HG02642 (cell line): Measurements from ENCODE around the gene UNC5C.

Source experiments
- ATAC-seq: cut with Tn5 transposase; IDR thresholded peaks from one replicate; pipeline ENCODE4 v1.9.1; 2021; ENCODE audit warnings: mild to moderate bottlenecking; ENCODE audit not compliant: unreplicated experiment, poor library complexity

UNC5C gene

GRCh38 chr4:95524184-95524583, 24.6 kb downstream of the UNC5C start:
- no peak for ATAC-seq

- ATAC-seq: no peak
Measured at GRCh38 chr4:95522682-95523530, 25.9 kb downstream of the UNC5C start.

GRCh38 chr4:95517576-95518345, 31.0 kb downstream of the UNC5C start:
- no peak for ATAC-seq

- no peak for ATAC-seq
Measured at GRCh38 chr4:95516528-95517017, 32.2 kb downstream of the UNC5C start.

- no peak for ATAC-seq
Measured at GRCh38 chr4:95515589-95515988, 33.2 kb downstream of the UNC5C start.

- ATAC-seq: no peak
Measured at GRCh38 chr4:95513022-95513421, 35.8 kb downstream of the UNC5C start.

GRCh38 chr4:95511477-95511876, 37.3 kb downstream of the UNC5C start:
- no peak for ATAC-seq

- no peak for ATAC-seq
Measured at GRCh38 chr4:95510877-95511276, 37.9 kb downstream of the UNC5C start.

- ATAC-seq: no peak
Measured at GRCh38 chr4:95510145-95510544, 38.6 kb downstream of the UNC5C start.

GRCh38 chr4:95508421-95508820, 40.4 kb downstream of the UNC5C start:
- no peak for ATAC-seq

GRCh38 chr4:95507561-95507960, 41.2 kb downstream of the UNC5C start:
- no peak for ATAC-seq

GRCh38 chr4:95507147-95507546, 41.6 kb downstream of the UNC5C start:
- ATAC-seq: no peak

GRCh38 chr4:95506264-95506663, 42.5 kb downstream of the UNC5C start:
- ATAC-seq: no peak

GRCh38 chr4:95505799-95506198, 43.0 kb downstream of the UNC5C start:
- ATAC-seq: no peak

GRCh38 chr4:95505151-95505550, 43.6 kb downstream of the UNC5C start:
- ATAC-seq: no peak

- ATAC-seq: no peak
Measured at GRCh38 chr4:95504501-95504900, 44.3 kb downstream of the UNC5C start.

GRCh38 chr4:95500361-95500760, 48.4 kb downstream of the UNC5C start:
- ATAC-seq: no peak

GRCh38 chr4:95499291-95499696, 49.5 kb downstream of the UNC5C start:
- no peak for ATAC-seq

GRCh38 chr4:95494186-95494585, 54.6 kb downstream of the UNC5C start:
- ATAC-seq: no peak

- ATAC-seq: no peak
Measured at GRCh38 chr4:95478679-95479078, 70.1 kb downstream of the UNC5C start.

- ATAC-seq: no peak
Measured at GRCh38 chr4:95476121-95476520, 72.7 kb downstream of the UNC5C start.
